ENCODE data around the gene SUCLA2. TPM values are rescaled to one million over a fixed set of nuclear protein-coding genes. Genes with fewer than 3 reads are reported as not detected.

SUCLA2 gene
- total and polyA plus RNA-seq, 7 experiments from 2014 or later = 20.0 to 36.6 (median 26.4) TPM

- Mint-ChIP-seq H3K36me3 (peaks cover 0 to 16% (median 5%) of the 10 kb centered on the region in 5 donors), H3K27ac (no peak overlapping the region), H3K9me3 (peaks cover 0 to under 1% (median 0%) of the 10 kb centered on the region in 11 donors), H3K4me1 (peaks cover 7 to 37% (median 21%) of the 10 kb centered on the region in 7 donors), H3K4me3 (no peak overlapping the region), H3K27me3 (no peaks in the 10 kb centered on the region)
- no peak overlapping the region for H3K4me3 ChIP-seq (ENCODE audit: low read length)
- no peak overlapping the region for H3K27ac ChIP-seq (ENCODE audit: low read depth, low read length)
- ATAC-seq (no peak), DNase-seq (no peak)
- CTCF ChIA-PET = interaction anchor here (0.6 kb wide), 1 partner anchor 107 kb away, joined by 4 read pairs; no protein-coding TSS in a partner anchor
- H3K9me3 ChIP-seq (ENCODE audit: control insufficient read depth in 2 of 3, low read length in 3 of 3) = no peaks in the 10 kb centered on the region
- intact Hi-C loops (cut with micrococcal nuclease) = no loop called here
- no peaks in the 10 kb centered on the region for H3K36me3 ChIP-seq (ENCODE audit: control insufficient read depth in 2 of 3, insufficient read depth in 3 of 3, low read length in 3 of 3)
- POLR2A ChIA-PET = no interaction called here
- peaks cover 0 to 4% of the 10 kb centered on the region in 2 donors for H3K4me1 ChIP-seq (ENCODE audit: control insufficient read depth in 2 of 2, insufficient read depth in 2 of 2, low read length in 2 of 2)
- H3K27me3 ChIP-seq (ENCODE audit: control insufficient read depth in 2 of 2, insufficient read depth in 2 of 2, low read length in 2 of 2) = no peaks in the 10 kb centered on the region
Observed at GRCh38 chr13:47893527-47893926, 107.5 kb downstream of the SUCLA2 start.

Other genes with a start within 250 kb of the SUCLA2 start
- gene NUDT15, start 36.5 kb upstream of the SUCLA2 start, total RNA-seq = 10 to 100 TPM in 1 of 5 experiments, 1 to 10 TPM in 4; 4.3 to 13.6 (median 8.7) TPM
- 10 to 100 TPM in 1 of 2 donors, 1 to 10 TPM in 1; 7.2 to 10.0 TPM for gene NUDT15, start 36.5 kb upstream of the SUCLA2 start, polyA plus RNA-seq
- 10 to 100 TPM; 43.4 to 60.9 (median 50.0) TPM for gene MED4, start 93.8 kb upstream of the SUCLA2 start, total RNA-seq
- 10 to 100 TPM; 79.8 to 90.0 TPM for gene MED4, start 93.8 kb upstream of the SUCLA2 start, polyA plus RNA-seq
- 100 to 1,000 TPM; 190 to 733 (median 412) TPM for gene ITM2B, start 231.9 kb upstream of the SUCLA2 start, total RNA-seq
- 1,000 to 10,000 TPM; 1,112 to 1,479 TPM for gene ITM2B, start 231.9 kb upstream of the SUCLA2 start, polyA plus RNA-seq

All from naive thymus-derived CD4-positive, alpha-beta T cell (primary cell).